Astrocyte (in vitro differentiated cells and primary cell): ENCODE results near the gene RELN. TPM values are rescaled to one million over a fixed set of nuclear protein-coding genes. Genes with fewer than 3 reads are reported as not detected.

Experiments used
- DNase-seq: peaks from one replicate; pipeline ENCODE4 v3.0.0-alpha.2; 2010; ENCODE audit warnings: low read depth
- FAIRE-seq: peaks from 2 replicates; lab custom pipeline; 2011; peaks lifted over from hg19 to GRCh38; lab: Jason Lieb, UNC
- H2AFZ ChIP-seq: 2 replicates; pipeline ENCODE4 v1.6.0; 2012; ENCODE audit warnings: low read depth, low read length, inconsistent platforms
- H3K27ac ChIP-seq: 2 replicates; pipeline ENCODE4 v1.5.1; 2011; ENCODE audit warnings: low read depth, low read length, inconsistent platforms
- H3K27me3 ChIP-seq: 2 replicates; pipeline ENCODE4 v1.6.0; 2011; ENCODE audit warnings: low read length, inconsistent platforms; ENCODE audit not compliant: insufficient read depth
- H3K36me3 ChIP-seq: 2 replicates; pipeline ENCODE4 v1.5.1; 2011; ENCODE audit warnings: low read length, inconsistent platforms; ENCODE audit not compliant: insufficient read depth
- H3K4me1 ChIP-seq: 2 replicates; pipeline ENCODE4 v1.5.1; 2011; ENCODE audit warnings: low read length, inconsistent platforms; ENCODE audit not compliant: insufficient read depth
- H3K4me2 ChIP-seq: 2 replicates; pipeline ENCODE4 v1.6.0; 2012; ENCODE audit warnings: low read length, inconsistent platforms
- H3K4me3 ChIP-seq: 2 replicates; pipeline ENCODE4 v1.5.1; 2011; ENCODE audit warnings: low read depth, mild to moderate bottlenecking, low read length, inconsistent platforms; ENCODE audit not compliant: insufficient read depth
- H3K79me2 ChIP-seq: 2 replicates; pipeline ENCODE4 v1.6.0; 2012; ENCODE audit warnings: mild to moderate bottlenecking, low read length, inconsistent platforms; ENCODE audit not compliant: insufficient read depth
- H3K9ac ChIP-seq: 2 replicates; pipeline ENCODE4 v1.6.0; 2012; ENCODE audit warnings: mild to moderate bottlenecking, low read length, inconsistent platforms
- H3K9me3 ChIP-seq: 2 replicates; pipeline ENCODE4 v1.5.1; 2012; ENCODE audit warnings: low read depth, mild to moderate bottlenecking, low read length, inconsistent platforms; ENCODE audit not compliant: insufficient read depth
- H4K20me1 ChIP-seq: 2 replicates; pipeline ENCODE4 v1.6.0; 2012; ENCODE audit warnings: low read length, inconsistent platforms; ENCODE audit not compliant: insufficient read depth
- H3K27ac Mint-ChIP-seq: one replicate; pipeline ENCODE4 v1.8.0; 2021; ENCODE audit warnings: mild to moderate bottlenecking, mixed read lengths; ENCODE audit not compliant: unreplicated experiment
- H3K27me3 Mint-ChIP-seq: one replicate; pipeline ENCODE4 v1.8.0; 2021; ENCODE audit warnings: low read depth, mixed read lengths; ENCODE audit not compliant: unreplicated experiment
- H3K36me3 Mint-ChIP-seq: one replicate; pipeline ENCODE4 v1.8.0; 2021; ENCODE audit warnings: low read depth, mixed read lengths; ENCODE audit not compliant: unreplicated experiment
- H3K4me1 Mint-ChIP-seq: one replicate; pipeline ENCODE4 v1.8.0; 2021; ENCODE audit warnings: low read depth, mixed read lengths; ENCODE audit not compliant: unreplicated experiment
- H3K4me3 Mint-ChIP-seq: one replicate; pipeline ENCODE4 v1.8.0; 2021; ENCODE audit warnings: mild to moderate bottlenecking, moderate library complexity, mixed read lengths; ENCODE audit not compliant: unreplicated experiment
- H3K9me3 Mint-ChIP-seq: one replicate; pipeline ENCODE4 v1.8.0; 2021; ENCODE audit warnings: mild to moderate bottlenecking, mixed read lengths; ENCODE audit not compliant: unreplicated experiment
- CTCF ChIP-seq: IDR thresholded peaks from 2 replicates; pipeline ENCODE4 v1.5.1; 2011; ENCODE audit warnings: low read depth, mild to moderate bottlenecking, inconsistent platforms, low read length, moderate library complexity; ENCODE audit not compliant: insufficient read depth
- EZH2 ChIP-seq: IDR thresholded peaks from 2 replicates; pipeline ENCODE4 v1.6.1; 2012; ENCODE audit warnings: mild to moderate bottlenecking, low read length, inconsistent platforms; ENCODE audit not compliant: insufficient read depth
- total RNA-seq: library from RNA; stranded (reverse); gene quantifications from 2 replicates; pipeline ENCODE4 v1.2.1, GENCODE V29; 2021

Gene RELN
- total RNA-seq, 1 donor from 2014 or later: 0.98 TPM

- H3K9me3 ChIP-seq: no peaks in the 10 kb centered on the region
- no peaks in the 10 kb centered on the region for H3K27me3 ChIP-seq
- no peaks in the 10 kb centered on the region for H3K79me2 ChIP-seq
- Mint-ChIP-seq H3K36me3 (no peaks in the 10 kb centered on the region), H3K4me1 (no peaks in the 10 kb centered on the region), H3K27me3 (no peaks in the 10 kb centered on the region), H3K9me3 (no peaks in the 10 kb centered on the region), H3K4me3 (no peak overlapping the region), H3K27ac (no peak overlapping the region)
- DNase-seq (no peak), FAIRE-seq (no peak)
- H2AFZ ChIP-seq: no peak overlapping the region
- H3K9ac ChIP-seq: no peak overlapping the region
- H3K4me2 ChIP-seq: no peak overlapping the region
- no peak for TF ChIP-seq EZH2
- TF ChIP-seq CTCF: no peak
- no peaks in the 10 kb centered on the region for H3K36me3 ChIP-seq
- H4K20me1 ChIP-seq: no peaks in the 10 kb centered on the region
- H3K4me3 ChIP-seq: no peak overlapping the region
- H3K27ac ChIP-seq: no peak overlapping the region
- H3K4me1 ChIP-seq: no peaks in the 10 kb centered on the region
These were observed 224.6 kb downstream of the RELN start for GRCh38 chr7:103764901-103765300.

- no peak overlapping the region for H3K4me3 ChIP-seq
- H3K27ac ChIP-seq: no peak overlapping the region
- no peak overlapping the region for H2AFZ ChIP-seq
- H3K9ac ChIP-seq: no peak overlapping the region
- no peaks in the 10 kb centered on the region for H3K27me3 ChIP-seq
- no peak overlapping the region for H3K4me2 ChIP-seq
- no peaks in the 10 kb centered on the region for H3K9me3 Mint-ChIP-seq
- no peaks in the 10 kb centered on the region for H4K20me1 ChIP-seq
- FAIRE-seq: no peak
- H3K79me2 ChIP-seq: no peaks in the 10 kb centered on the region
- no peaks in the 10 kb centered on the region for H3K4me1 ChIP-seq
- no peaks in the 10 kb centered on the region for H3K4me1 Mint-ChIP-seq
- TF ChIP-seq CTCF: no peak
- TF ChIP-seq EZH2: no peak
- H3K36me3 Mint-ChIP-seq: no peaks in the 10 kb centered on the region
- no peaks in the 10 kb centered on the region for H3K9me3 ChIP-seq
- no peaks in the 10 kb centered on the region for H3K36me3 ChIP-seq
- no peak overlapping the region for H3K27ac Mint-ChIP-seq
- H3K4me3 Mint-ChIP-seq: no peak overlapping the region
- no peaks in the 10 kb centered on the region for H3K27me3 Mint-ChIP-seq
- no peak for DNase-seq
These were observed 226.6 kb downstream of the RELN start for GRCh38 chr7:103762877-103763276.

GRCh38 chr7:103762065-103762760 lies 227.2 kb downstream of the RELN start:
- H3K27me3 Mint-ChIP-seq: no peaks in the 10 kb centered on the region
- FAIRE-seq (no peak), DNase-seq (no peak)
- H3K4me2 ChIP-seq: no peak overlapping the region
- H3K27me3 ChIP-seq: no peaks in the 10 kb centered on the region
- no peaks in the 10 kb centered on the region for H3K36me3 ChIP-seq
- H3K27ac ChIP-seq: no peak overlapping the region
- H3K4me1 ChIP-seq: no peaks in the 10 kb centered on the region
- no peak overlapping the region for H3K27ac Mint-ChIP-seq
- H4K20me1 ChIP-seq: no peaks in the 10 kb centered on the region
- H3K4me3 ChIP-seq: no peak overlapping the region
- H2AFZ ChIP-seq: no peak overlapping the region
- H3K4me1 Mint-ChIP-seq: no peaks in the 10 kb centered on the region
- H3K9me3 Mint-ChIP-seq: no peaks in the 10 kb centered on the region
- H3K36me3 Mint-ChIP-seq: no peaks in the 10 kb centered on the region
- H3K4me3 Mint-ChIP-seq: no peak overlapping the region
- H3K9ac ChIP-seq: no peak overlapping the region
- no peaks in the 10 kb centered on the region for H3K79me2 ChIP-seq
- TF ChIP-seq EZH2 (no peak), CTCF (no peak)
- no peaks in the 10 kb centered on the region for H3K9me3 ChIP-seq
